Esophagus squamous epithelium (tissue), 5 donors: ENCODE measurements around the gene PTGDR. TPM values are rescaled to one million over a fixed set of nuclear protein-coding genes. Genes with fewer than 3 reads are reported as not detected.

Experiments used
- DNase-seq: peaks from one replicate; lab custom pipeline; 2025; lab: John Stamatoyannopoulos, UW
- H3K27ac ChIP-seq, 4 donors: fragments of 200-600 bp; sonication (generic); one replicate each; pipeline ENCODE4 v1.5.1; 2016 to 2019; ENCODE audit warnings: mild to moderate bottlenecking in 1 of 4
- H3K27me3 ChIP-seq, 4 donors: fragments of 200-600 bp; sonication (generic); 1 replicate in 3 of 4; 2 replicates in 1 of 4; pipeline versions ENCODE4 v1.5.1 to v1.6.0; 2017 to 2021; ENCODE audit warnings: antibody characterized with exemption in 1 of 4
- H3K36me3 ChIP-seq, 3 donors: fragments of 200-600 bp; sonication (generic); one replicate each; pipeline ENCODE4 v1.5.1; 2016 to 2019
- H3K4me1 ChIP-seq, 3 donors: fragments of 200-600 bp; sonication (generic); one replicate each; pipeline ENCODE4 v1.5.1; 2017 to 2019
- H3K4me3 ChIP-seq, 4 donors: fragments of 200-600 bp; sonication (generic); 1 replicate in 3 of 4; 2 replicates in 1 of 4; pipeline ENCODE4 v1.5.1; 2016 to 2019; ENCODE audit warnings: mild to moderate bottlenecking in 2 of 4, moderate library complexity in 1 of 4
- H3K9me3 ChIP-seq, 3 donors: fragments of 200-600 bp; sonication (generic); one replicate each; pipeline ENCODE4 v1.5.1; 2016 to 2019
- POLR2A ChIP-seq, 4 donors: fragments of 450-650 bp; IDR thresholded peaks; one replicate each; pipeline ENCODE4 v1.6.1; 2017; ENCODE audit warnings: antibody characterized with exemption in 4 of 4, mild to moderate bottlenecking in 4 of 4, moderate library complexity in 3 of 4
- WGBS, 2 donors: methylation state at CpG; one replicate each; pipeline ENCODE4 v1.1.5; 2018; 5-methylcytosine and 5-hydroxymethylcytosine counted together
- intact Hi-C: fragments of 100-400 bp; cut with DNase I; formaldehyde crosslinking; loops from one replicate; pipeline ENCODE4 v1.15.0; 2022
- total RNA-seq, 4 donors: library from RNA; depleted of rRNA; stranded (reverse); fragments of >200 nt; gene quantifications; one replicate each; pipeline ENCODE4 v1.1.0, GENCODE V29; 2016
- TF ChIP-seq, protein P1 (sequence below), 6 experiments: fragments of 450-650 bp in 4 of 6; fragments of 200-600 bp in 2 of 6; sonication (generic) in 2 of 6; IDR thresholded peaks; one replicate each; pipeline ENCODE4 v1.5.1; 2016 to 2019; ENCODE audit warnings: antibody characterized with exemption in 6 of 6, mild to moderate bottlenecking in 4 of 6, moderate library complexity in 4 of 6
- donor health status: DM: yes; HTN: yes; CAD: no.

Gene PTGDR
- total RNA-seq, 4 donors from 2014 or later, result 0.57 TPM; not detected in 3

DNA sequence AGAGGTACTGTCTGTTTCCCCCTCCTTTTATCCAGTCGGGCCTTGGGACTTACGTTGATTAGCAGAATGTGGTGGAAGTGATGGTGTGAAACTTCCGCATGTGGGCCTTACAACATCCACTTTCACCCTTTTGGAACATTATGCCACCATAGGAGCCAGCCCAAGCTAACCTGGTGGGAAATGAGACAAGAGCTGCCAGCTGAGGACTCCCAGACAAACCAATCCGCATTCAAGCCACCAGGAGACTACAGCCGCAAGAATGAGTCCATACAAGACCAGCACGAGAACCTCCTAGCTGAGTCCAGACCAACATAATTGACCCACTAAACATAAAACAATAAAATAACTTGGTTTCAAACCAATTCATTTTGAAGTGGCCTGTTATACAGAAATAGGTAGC lies 37.5 kb downstream of the PTGDR start:
- no peak for TF ChIP-seq POLR2A (IDR thresholded peaks at IDR 0.05)
- TF ChIP-seq, protein P1, sequence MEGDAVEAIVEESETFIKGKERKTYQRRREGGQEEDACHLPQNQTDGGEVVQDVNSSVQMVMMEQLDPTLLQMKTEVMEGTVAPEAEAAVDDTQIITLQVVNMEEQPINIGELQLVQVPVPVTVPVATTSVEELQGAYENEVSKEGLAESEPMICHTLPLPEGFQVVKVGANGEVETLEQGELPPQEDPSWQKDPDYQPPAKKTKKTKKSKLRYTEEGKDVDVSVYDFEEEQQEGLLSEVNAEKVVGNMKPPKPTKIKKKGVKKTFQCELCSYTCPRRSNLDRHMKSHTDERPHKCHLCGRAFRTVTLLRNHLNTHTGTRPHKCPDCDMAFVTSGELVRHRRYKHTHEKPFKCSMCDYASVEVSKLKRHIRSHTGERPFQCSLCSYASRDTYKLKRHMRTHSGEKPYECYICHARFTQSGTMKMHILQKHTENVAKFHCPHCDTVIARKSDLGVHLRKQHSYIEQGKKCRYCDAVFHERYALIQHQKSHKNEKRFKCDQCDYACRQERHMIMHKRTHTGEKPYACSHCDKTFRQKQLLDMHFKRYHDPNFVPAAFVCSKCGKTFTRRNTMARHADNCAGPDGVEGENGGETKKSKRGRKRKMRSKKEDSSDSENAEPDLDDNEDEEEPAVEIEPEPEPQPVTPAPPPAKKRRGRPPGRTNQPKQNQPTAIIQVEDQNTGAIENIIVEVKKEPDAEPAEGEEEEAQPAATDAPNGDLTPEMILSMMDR (IDR thresholded peaks at IDR 0.05), result no peak
- no peak overlapping the region for H3K4me3 ChIP-seq
- no peak for DNase-seq
- no peaks in the 10 kb centered on the region for H3K4me1 ChIP-seq
- no peak overlapping the region for H3K27ac ChIP-seq
- 77 to 93% methylated on average over 5 to 6 of the region's 6 CpGs for WGBS, 2 donors
- peaks cover 0 to 10% (median 0%) of the 10 kb centered on the region in 4 donors for H3K27me3 ChIP-seq
- no peaks in the 10 kb centered on the region for H3K36me3 ChIP-seq
- intact Hi-C loops, result no loop called here
- no peaks in the 10 kb centered on the region for H3K9me3 ChIP-seq

DNA sequence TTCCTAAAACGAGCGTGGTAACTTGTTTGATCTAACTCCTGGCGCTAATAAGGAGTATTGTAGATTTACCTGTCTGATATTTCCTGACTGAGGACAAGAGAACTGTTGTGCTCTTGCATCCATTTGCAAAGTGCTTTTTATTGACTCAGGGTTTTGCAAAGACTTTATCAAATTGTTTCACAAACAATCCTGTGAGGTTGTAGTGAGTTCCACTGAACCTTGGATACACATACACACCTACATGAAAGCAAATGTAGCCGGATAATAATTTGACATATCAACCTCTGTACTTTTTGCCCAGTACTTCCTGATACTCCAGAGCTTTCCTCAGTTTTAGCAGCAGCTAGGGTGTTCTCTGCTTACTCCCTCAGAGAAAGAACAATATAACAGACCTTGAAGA lies 39.9 kb downstream of the PTGDR start:
- no peak overlapping the region for H3K4me3 ChIP-seq
- no peak for DNase-seq
- H3K27ac ChIP-seq, result no peak overlapping the region
- WGBS, 2 donors, result 62 to 77% methylated on average over 4 of the region's 4 CpGs
- H3K36me3 ChIP-seq, result no peaks in the 10 kb centered on the region
- H3K9me3 ChIP-seq, result no peaks in the 10 kb centered on the region
- H3K4me1 ChIP-seq, result peaks cover 0 to 12% (median 0%) of the 10 kb centered on the region in 3 donors
- peaks cover 0 to 32% (median 0%) of the 10 kb centered on the region in 4 donors for H3K27me3 ChIP-seq
- no peak for TF ChIP-seq POLR2A (IDR thresholded peaks at IDR 0.05)
- TF ChIP-seq, protein P1 (IDR thresholded peaks at IDR 0.05), result no peak
- intact Hi-C loops, result no loop called here

DNA sequence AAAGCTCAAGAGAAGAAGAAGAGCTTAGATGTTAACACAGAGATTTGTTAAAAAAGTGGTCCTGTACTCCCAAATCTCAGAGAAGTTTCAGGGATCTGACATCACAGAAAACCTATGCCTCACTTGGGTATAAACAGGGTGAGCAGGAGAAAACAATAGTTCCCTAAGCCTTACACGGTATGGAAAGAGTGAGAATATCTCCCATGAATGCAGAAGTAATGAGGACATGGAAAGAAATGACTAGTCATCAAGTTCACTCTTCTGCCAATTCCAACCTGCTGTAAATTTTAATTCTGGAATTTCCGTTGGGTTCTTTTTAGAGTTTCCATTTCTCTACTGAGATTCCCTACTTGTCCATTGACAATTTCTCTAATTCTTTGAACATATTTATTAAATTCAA lies 40.4 kb downstream of the PTGDR start:
- Histone ChIP-seq H3K4me1 (peaks cover 0 to 17% (median 0%) of the 10 kb centered on the region in 3 donors), H3K4me3 (no peak overlapping the region), H3K36me3 (no peaks in the 10 kb centered on the region), H3K27ac (no peak overlapping the region), H3K27me3 (peaks cover 0 to 37% (median 0%) of the 10 kb centered on the region in 4 donors), H3K9me3 (no peaks in the 10 kb centered on the region)
- no peak for DNase-seq
- intact Hi-C loops, result no loop called here
- WGBS, 2 donors, result 59 to 62% methylated on average over 2 of the region's 2 CpGs
- TF ChIP-seq, protein P1 (IDR thresholded peaks at IDR 0.05), result no peak
- TF ChIP-seq POLR2A (IDR thresholded peaks at IDR 0.05), result no peak

- H3K36me3 ChIP-seq, result no peaks in the 10 kb centered on the region
- H3K27ac ChIP-seq, result no peak overlapping the region
- WGBS, 2 donors, result 54 to 68% methylated on average over 3 of the region's 3 CpGs
- intact Hi-C loops, result no loop called here
- TF ChIP-seq, protein P1 (IDR thresholded peaks at IDR 0.05), result no peak
- TF ChIP-seq POLR2A (IDR thresholded peaks at IDR 0.05), result no peak
- no peak for DNase-seq
- peaks cover 0 to 61% (median 4%) of the 10 kb centered on the region in 4 donors for H3K27me3 ChIP-seq
- H3K4me1 ChIP-seq, result peaks cover 13 to 44% (median 20%) of the 10 kb centered on the region in 3 donors
- H3K4me3 ChIP-seq, result no peak overlapping the region
- H3K9me3 ChIP-seq, result no peaks in the 10 kb centered on the region
These were observed 43.0 kb downstream of the PTGDR start for GRCh38 chr14:52310541-52310940.

DNA sequence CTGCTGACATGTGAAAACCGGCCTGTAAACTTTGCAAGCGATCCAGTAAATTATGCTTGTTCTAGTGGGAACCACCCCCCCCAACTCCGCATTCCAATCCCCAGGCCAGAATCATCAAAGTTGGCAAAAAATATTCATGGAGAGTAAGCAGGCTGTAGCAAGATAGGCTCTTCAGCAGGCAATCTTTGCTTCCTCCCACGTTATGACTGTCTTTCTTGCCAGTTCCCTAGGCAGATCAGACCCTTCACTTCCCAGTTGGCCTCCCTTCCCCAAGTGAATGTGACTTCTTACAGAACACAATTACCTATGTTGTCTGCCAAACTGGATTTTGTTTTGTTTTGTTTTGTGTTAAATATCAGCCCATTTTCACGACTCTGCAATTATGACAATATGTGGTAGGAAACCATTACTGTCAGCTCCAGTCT lies 45.4 kb downstream of the PTGDR start:
- H3K4me1 ChIP-seq, result peaks cover 13 to 45% (median 20%) of the 10 kb centered on the region in 3 donors
- 49 to 62% methylated on average over 5 of the region's 5 CpGs for WGBS, 2 donors

More for the DNA sequence above, 45.4 kb downstream of the PTGDR start:
- H3K4me3 ChIP-seq, result peak overlapping the region in 3 of 4 donors; percentile 48 to 74 (median 58)
- intact Hi-C loops, result no loop called here
- H3K9me3 ChIP-seq, result no peaks in the 10 kb centered on the region
- H3K27me3 ChIP-seq, result peaks cover 0 to 85% (median 4%) of the 10 kb centered on the region in 4 donors
- H3K27ac ChIP-seq, result peak overlapping the region in 3 of 4 donors; percentile 60 to 83 (median 82)
- no peaks in the 10 kb centered on the region for H3K36me3 ChIP-seq
- TF ChIP-seq, protein P1 (IDR thresholded peaks at IDR 0.05), result no peak
- TF ChIP-seq POLR2A (IDR thresholded peaks at IDR 0.05), result no peak
- no peak for DNase-seq
